Measurements from ENCODE around the gene CMIP. TPM values are rescaled to one million over a fixed set of nuclear protein-coding genes. Genes with fewer than 3 reads are reported as not detected.

Gene CMIP
- total RNA-seq, 1 experiment from 2014 or later: 4.1 TPM

GRCh38 chr16:81551151-81551808 is 106.7 kb downstream of the CMIP start:
- peak; percentile 42 for DNase-seq (ENCODE audit: low spot score)

- no peak for DNase-seq (ENCODE audit: low spot score)
Observed at GRCh38 chr16:81551821-81552304, 107.3 kb downstream of the CMIP start.

- no peak for DNase-seq (ENCODE audit: low spot score)
Observed at GRCh38 chr16:81552743-81553079, 108.1 kb downstream of the CMIP start.

- no peak for DNase-seq (ENCODE audit: low spot score)
Observed at GRCh38 chr16:81553080-81553813, 108.6 kb downstream of the CMIP start.

GRCh38 chr16:81553814-81554675 is 109.4 kb downstream of the CMIP start:
- DNase-seq (ENCODE audit: low spot score): no peak

GRCh38 chr16:81554979-81555378 is 110.4 kb downstream of the CMIP start:
- DNase-seq (ENCODE audit: low spot score): no peak

- DNase-seq (ENCODE audit: low spot score): no peak
Observed at GRCh38 chr16:81555660-81556059, 111.1 kb downstream of the CMIP start.

- DNase-seq (ENCODE audit: low spot score): no peak
Observed at GRCh38 chr16:81556715-81557284, 112.2 kb downstream of the CMIP start.

GRCh38 chr16:81558077-81558443 is 113.5 kb downstream of the CMIP start:
- DNase-seq (ENCODE audit: low spot score): no peak

GRCh38 chr16:81558444-81559175 is 114.0 kb downstream of the CMIP start:
- DNase-seq (ENCODE audit: low spot score): no peak

- no peak for DNase-seq (ENCODE audit: low spot score)
Observed at GRCh38 chr16:81560979-81561657, 116.5 kb downstream of the CMIP start.

- DNase-seq (ENCODE audit: low spot score): no peak
Observed at GRCh38 chr16:81562174-81562849, 117.7 kb downstream of the CMIP start.

- no peak for DNase-seq (ENCODE audit: low spot score)
Observed at GRCh38 chr16:81562926-81563325, 118.3 kb downstream of the CMIP start.

- DNase-seq (ENCODE audit: low spot score): no peak
Observed at GRCh38 chr16:81564421-81564911, 119.9 kb downstream of the CMIP start.

- no peak for DNase-seq (ENCODE audit: low spot score)
Observed at GRCh38 chr16:81565321-81566028, 120.9 kb downstream of the CMIP start.

GRCh38 chr16:81566086-81567007 is 121.7 kb downstream of the CMIP start:
- DNase-seq (ENCODE audit: low spot score): no peak

- DNase-seq (ENCODE audit: low spot score): no peak
Observed at GRCh38 chr16:81567087-81567486, 122.5 kb downstream of the CMIP start.

GRCh38 chr16:81567987-81568748 is 123.6 kb downstream of the CMIP start:
- peak; percentile 77 for DNase-seq (ENCODE audit: low spot score)

Measured in H4 (cell line).